GM23338 (cell line): ENCODE measurements around the gene LASP1NB.

Source experiments
- ATAC-seq: fragments of 200-7000 bp; cut with Tn5 transposase; 3 replicates; pipeline ENCODE4 v1.9.1; 2020
- DNase-seq: peaks from one replicate; pipeline ENCODE4 v3.0.0-alpha.2; 2015; ENCODE audit warnings: low spot score
- H2AFZ ChIP-seq: fragments of 200-600 bp; sonication (generic); 2 replicates; pipeline ENCODE4 v1.8.0; 2016; ENCODE audit warnings: antibody characterized with exemption, mild to moderate bottlenecking, moderate library complexity
- H3F3A ChIP-seq: fragments of 200-600 bp; sonication (generic); replicated peaks from 2 replicates; pipeline ENCODE4 v1.8.0; 2017; ENCODE audit warnings: antibody characterized with exemption, mixed run types, low read depth
- H3K27ac ChIP-seq: fragments of 200-600 bp; sonication (generic); 2 replicates; pipeline ENCODE4 v1.6.1; 2016; ENCODE audit warnings: low read depth
- H3K27me3 ChIP-seq: fragments of 200-600 bp; sonication (generic); 2 replicates; pipeline ENCODE4 v1.8.0; 2016; ENCODE audit warnings: mild to moderate bottlenecking, mixed run types, moderate library complexity; ENCODE audit not compliant: insufficient read depth
- H3K36me3 ChIP-seq: fragments of 200-600 bp; sonication (generic); 2 replicates; pipeline ENCODE4 v1.8.0; 2016; ENCODE audit warnings: mild to moderate bottlenecking; ENCODE audit not compliant: insufficient read depth
- H3K4me1 ChIP-seq: fragments of 200-600 bp; sonication (generic); 2 replicates; pipeline ENCODE4 v1.8.0; 2016; ENCODE audit warnings: mild to moderate bottlenecking, moderate library complexity; ENCODE audit not compliant: insufficient read depth
- H3K4me2 ChIP-seq: fragments of 200-600 bp; sonication (generic); 2 replicates; pipeline ENCODE4 v1.7.1; 2017; ENCODE audit warnings: mixed run types
- H3K4me3 ChIP-seq: fragments of 200-600 bp; sonication (generic); 2 replicates; pipeline ENCODE4 v1.6.1; 2016; ENCODE audit warnings: mixed run types
- H3K79me2 ChIP-seq: fragments of 200-600 bp; sonication (generic); replicated peaks from 2 replicates; pipeline ENCODE4 v1.8.0; 2017; ENCODE audit warnings: mild to moderate bottlenecking; ENCODE audit not compliant: insufficient read depth
- H3K9me2 ChIP-seq: fragments of 200-600 bp; sonication (generic); 2 replicates; pipeline ENCODE4 v1.8.0; 2017; ENCODE audit not compliant: insufficient read depth
- H4K20me1 ChIP-seq: fragments of 200-600 bp; sonication (generic); replicated peaks from 2 replicates; pipeline ENCODE4 v1.8.0; 2017; ENCODE audit warnings: mild to moderate bottlenecking; ENCODE audit not compliant: insufficient read depth
- H3K27ac Mint-ChIP-seq: 2 replicates; pipeline ENCODE4 v1.8.0; 2020; ENCODE audit warnings: inconsistent platforms, mild to moderate bottlenecking, moderate library complexity, mixed read lengths
- H3K27me3 Mint-ChIP-seq: 3 replicates; pipeline ENCODE4 v1.8.0; 2022; ENCODE audit warnings: low read depth, mild to moderate bottlenecking, moderate library complexity, mixed read lengths, inconsistent platforms; ENCODE audit not compliant: insufficient read depth, poor library complexity
- H3K36me3 Mint-ChIP-seq: 3 replicates; pipeline ENCODE4 v1.8.0; 2021; ENCODE audit warnings: low read depth, mild to moderate bottlenecking, inconsistent platforms, moderate library complexity, mixed read lengths
- H3K4me1 Mint-ChIP-seq: 3 replicates; pipeline ENCODE4 v1.8.0; 2020; ENCODE audit warnings: mild to moderate bottlenecking, inconsistent platforms, mixed read lengths
- H3K4me3 Mint-ChIP-seq: 3 replicates; pipeline ENCODE4 v1.8.0; 2021; ENCODE audit warnings: moderate library complexity, mild to moderate bottlenecking, inconsistent platforms, mixed read lengths
- H3K9me3 Mint-ChIP-seq: 3 replicates; pipeline ENCODE4 v1.8.0; 2020; ENCODE audit warnings: moderate library complexity, mild to moderate bottlenecking, inconsistent platforms, mixed read lengths
- CREB1 ChIP-seq: fragments of 250-450 bp; sonication (Bioruptor Pico); IDR thresholded peaks from 2 replicates; pipeline ENCODE4 v1.5.0; 2020; ENCODE audit warnings: low read depth, mild to moderate bottlenecking, moderate library complexity
- ETS1 ChIP-seq: IDR thresholded peaks from 2 replicates; pipeline ENCODE4 v1.6.1; 2016; ENCODE audit warnings: antibody characterized with exemption
- EZH2 ChIP-seq: fragments of 200-600 bp; sonication (generic); IDR thresholded peaks from one replicate; pipeline ENCODE4 v1.8.0; 2017; ENCODE audit warnings: antibody characterized with exemption, mild to moderate bottlenecking, low read depth; ENCODE audit not compliant: unreplicated experiment
- EZH2phosphoT487 ChIP-seq: fragments of 200-600 bp; sonication (generic); IDR thresholded peaks from one replicate; pipeline ENCODE4 v1.8.1; 2018; ENCODE audit warnings: antibody characterized with exemption; ENCODE audit not compliant: unreplicated experiment
- JUNB ChIP-seq: IDR thresholded peaks from one replicate; pipeline ENCODE4 v1.6.1; 2016; ENCODE audit warnings: antibody characterized with exemption; ENCODE audit not compliant: unreplicated experiment
- NANOG ChIP-seq: IDR thresholded peaks from 2 replicates; pipeline ENCODE4 v1.6.1; 2016; ENCODE audit warnings: antibody characterized with exemption, borderline replicate concordance
- POLR2AphosphoS5 ChIP-seq: IDR thresholded peaks from 2 replicates; pipeline ENCODE4 v1.6.1; 2016; ENCODE audit warnings: antibody characterized with exemption, low read depth
- STAT1 ChIP-seq: IDR thresholded peaks from one replicate; pipeline ENCODE4 v1.6.1; 2016; ENCODE audit warnings: antibody characterized with exemption; ENCODE audit not compliant: unreplicated experiment
- ZNF114 ChIP-seq: fragments of 250-450 bp; sonication (Bioruptor Pico); IDR thresholded peaks from 2 replicates; pipeline ENCODE4 v1.5.0; 2020; ENCODE audit warnings: mild to moderate bottlenecking, moderate library complexity
- ZNF331 ChIP-seq: fragments of 250-450 bp; sonication (Bioruptor Pico); IDR thresholded peaks from 2 replicates; pipeline ENCODE4 v1.5.0; 2020; ENCODE audit warnings: low read depth, mild to moderate bottlenecking, moderate library complexity
- TF ChIP-seq, protein P1 (sequence below): IDR thresholded peaks from one replicate; pipeline ENCODE4 v1.6.1; 2018; ENCODE audit warnings: antibody characterized with exemption; ENCODE audit not compliant: unreplicated experiment
- TF ChIP-seq, protein P2 (sequence below), 2 experiments: fragments of 200-600 bp in 1 of 2; sonication (generic) in 1 of 2; conservative IDR thresholded peaks; 2 replicates each; pipeline versions ENCODE4 v1.5.1 to v1.6.1; 2016 to 2017; ENCODE audit warnings: antibody characterized with exemption in 2 of 2, low read depth in 2 of 2, mild to moderate bottlenecking in 2 of 2, moderate library complexity in 1 of 2
- TF ChIP-seq, protein P3 (sequence below): fragments of 250-450 bp; sonication (Bioruptor Pico); IDR thresholded peaks from 2 replicates; pipeline ENCODE4 v1.5.0; 2020; ENCODE audit warnings: mild to moderate bottlenecking, moderate library complexity

The LASP1NB gene

DNA sequence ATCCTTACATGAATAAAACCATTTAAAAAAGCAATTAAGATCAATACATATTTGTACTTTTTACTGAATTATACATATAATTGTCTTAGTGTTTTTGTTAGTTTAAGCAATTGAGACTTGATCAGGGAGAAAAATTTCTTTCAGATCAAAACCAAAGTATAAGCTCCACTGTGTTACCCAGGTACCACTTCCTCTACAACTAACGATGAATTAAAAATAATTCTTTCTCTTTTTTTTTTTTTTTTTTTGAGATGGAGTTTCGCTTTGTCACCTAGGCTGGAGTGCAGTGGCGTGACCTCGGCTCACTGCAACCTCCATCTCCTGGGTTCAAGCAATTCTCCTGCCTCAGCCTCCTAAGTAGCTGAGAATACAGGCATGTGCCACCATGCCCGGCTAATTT, 35.0 kb downstream of the LASP1NB start:
- Histone ChIP-seq H3K27ac (no peak overlapping the region), H3K79me2 (no peaks in the 10 kb centered on the region), H3K36me3 (no peaks in the 10 kb centered on the region), H3K4me1 (no peaks in the 10 kb centered on the region), H3F3A (no peaks in the 10 kb centered on the region), H3K27me3 (no peaks in the 10 kb centered on the region), H3K9me2 (no peaks in the 10 kb centered on the region), H2AFZ (no peak overlapping the region), H3K4me2 (no peak overlapping the region), H3K4me3 (no peak overlapping the region), H4K20me1 (no peaks in the 10 kb centered on the region)
- DNase-seq (no peak), ATAC-seq (no peak)
- Mint-ChIP-seq H3K9me3 (no peaks in the 10 kb centered on the region), H3K36me3 (no peaks in the 10 kb centered on the region), H3K27ac (no peak overlapping the region), H3K4me1 (no peaks in the 10 kb centered on the region), H3K27me3 (peaks cover 1% of the 10 kb centered on the region), H3K4me3 (no peak overlapping the region)
- TF ChIP-seq EZH2phosphoT487 = no peak
- TF ChIP-seq ETS1 = no peak
- no peak for TF ChIP-seq JUNB
- no peak for TF ChIP-seq ZNF114 (CRISPR knock-in tag)
- no peak for TF ChIP-seq POLR2AphosphoS5
- TF ChIP-seq, protein P1, sequence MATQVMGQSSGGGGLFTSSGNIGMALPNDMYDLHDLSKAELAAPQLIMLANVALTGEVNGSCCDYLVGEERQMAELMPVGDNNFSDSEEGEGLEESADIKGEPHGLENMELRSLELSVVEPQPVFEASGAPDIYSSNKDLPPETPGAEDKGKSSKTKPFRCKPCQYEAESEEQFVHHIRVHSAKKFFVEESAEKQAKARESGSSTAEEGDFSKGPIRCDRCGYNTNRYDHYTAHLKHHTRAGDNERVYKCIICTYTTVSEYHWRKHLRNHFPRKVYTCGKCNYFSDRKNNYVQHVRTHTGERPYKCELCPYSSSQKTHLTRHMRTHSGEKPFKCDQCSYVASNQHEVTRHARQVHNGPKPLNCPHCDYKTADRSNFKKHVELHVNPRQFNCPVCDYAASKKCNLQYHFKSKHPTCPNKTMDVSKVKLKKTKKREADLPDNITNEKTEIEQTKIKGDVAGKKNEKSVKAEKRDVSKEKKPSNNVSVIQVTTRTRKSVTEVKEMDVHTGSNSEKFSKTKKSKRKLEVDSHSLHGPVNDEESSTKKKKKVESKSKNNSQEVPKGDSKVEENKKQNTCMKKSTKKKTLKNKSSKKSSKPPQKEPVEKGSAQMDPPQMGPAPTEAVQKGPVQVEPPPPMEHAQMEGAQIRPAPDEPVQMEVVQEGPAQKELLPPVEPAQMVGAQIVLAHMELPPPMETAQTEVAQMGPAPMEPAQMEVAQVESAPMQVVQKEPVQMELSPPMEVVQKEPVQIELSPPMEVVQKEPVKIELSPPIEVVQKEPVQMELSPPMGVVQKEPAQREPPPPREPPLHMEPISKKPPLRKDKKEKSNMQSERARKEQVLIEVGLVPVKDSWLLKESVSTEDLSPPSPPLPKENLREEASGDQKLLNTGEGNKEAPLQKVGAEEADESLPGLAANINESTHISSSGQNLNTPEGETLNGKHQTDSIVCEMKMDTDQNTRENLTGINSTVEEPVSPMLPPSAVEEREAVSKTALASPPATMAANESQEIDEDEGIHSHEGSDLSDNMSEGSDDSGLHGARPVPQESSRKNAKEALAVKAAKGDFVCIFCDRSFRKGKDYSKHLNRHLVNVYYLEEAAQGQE = no peak
- TF ChIP-seq EZH2 = no peak
- TF ChIP-seq, protein P2, sequence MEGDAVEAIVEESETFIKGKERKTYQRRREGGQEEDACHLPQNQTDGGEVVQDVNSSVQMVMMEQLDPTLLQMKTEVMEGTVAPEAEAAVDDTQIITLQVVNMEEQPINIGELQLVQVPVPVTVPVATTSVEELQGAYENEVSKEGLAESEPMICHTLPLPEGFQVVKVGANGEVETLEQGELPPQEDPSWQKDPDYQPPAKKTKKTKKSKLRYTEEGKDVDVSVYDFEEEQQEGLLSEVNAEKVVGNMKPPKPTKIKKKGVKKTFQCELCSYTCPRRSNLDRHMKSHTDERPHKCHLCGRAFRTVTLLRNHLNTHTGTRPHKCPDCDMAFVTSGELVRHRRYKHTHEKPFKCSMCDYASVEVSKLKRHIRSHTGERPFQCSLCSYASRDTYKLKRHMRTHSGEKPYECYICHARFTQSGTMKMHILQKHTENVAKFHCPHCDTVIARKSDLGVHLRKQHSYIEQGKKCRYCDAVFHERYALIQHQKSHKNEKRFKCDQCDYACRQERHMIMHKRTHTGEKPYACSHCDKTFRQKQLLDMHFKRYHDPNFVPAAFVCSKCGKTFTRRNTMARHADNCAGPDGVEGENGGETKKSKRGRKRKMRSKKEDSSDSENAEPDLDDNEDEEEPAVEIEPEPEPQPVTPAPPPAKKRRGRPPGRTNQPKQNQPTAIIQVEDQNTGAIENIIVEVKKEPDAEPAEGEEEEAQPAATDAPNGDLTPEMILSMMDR (conservative IDR thresholded peaks at IDR 0.05; ENCODE audit: low read depth in 2 of 2) = no peak
- no peak for TF ChIP-seq ZNF331 (CRISPR knock-in tag)
- TF ChIP-seq NANOG = no peak
- TF ChIP-seq CREB1 (CRISPR knock-in tag) = no peak
- TF ChIP-seq, protein P3, sequence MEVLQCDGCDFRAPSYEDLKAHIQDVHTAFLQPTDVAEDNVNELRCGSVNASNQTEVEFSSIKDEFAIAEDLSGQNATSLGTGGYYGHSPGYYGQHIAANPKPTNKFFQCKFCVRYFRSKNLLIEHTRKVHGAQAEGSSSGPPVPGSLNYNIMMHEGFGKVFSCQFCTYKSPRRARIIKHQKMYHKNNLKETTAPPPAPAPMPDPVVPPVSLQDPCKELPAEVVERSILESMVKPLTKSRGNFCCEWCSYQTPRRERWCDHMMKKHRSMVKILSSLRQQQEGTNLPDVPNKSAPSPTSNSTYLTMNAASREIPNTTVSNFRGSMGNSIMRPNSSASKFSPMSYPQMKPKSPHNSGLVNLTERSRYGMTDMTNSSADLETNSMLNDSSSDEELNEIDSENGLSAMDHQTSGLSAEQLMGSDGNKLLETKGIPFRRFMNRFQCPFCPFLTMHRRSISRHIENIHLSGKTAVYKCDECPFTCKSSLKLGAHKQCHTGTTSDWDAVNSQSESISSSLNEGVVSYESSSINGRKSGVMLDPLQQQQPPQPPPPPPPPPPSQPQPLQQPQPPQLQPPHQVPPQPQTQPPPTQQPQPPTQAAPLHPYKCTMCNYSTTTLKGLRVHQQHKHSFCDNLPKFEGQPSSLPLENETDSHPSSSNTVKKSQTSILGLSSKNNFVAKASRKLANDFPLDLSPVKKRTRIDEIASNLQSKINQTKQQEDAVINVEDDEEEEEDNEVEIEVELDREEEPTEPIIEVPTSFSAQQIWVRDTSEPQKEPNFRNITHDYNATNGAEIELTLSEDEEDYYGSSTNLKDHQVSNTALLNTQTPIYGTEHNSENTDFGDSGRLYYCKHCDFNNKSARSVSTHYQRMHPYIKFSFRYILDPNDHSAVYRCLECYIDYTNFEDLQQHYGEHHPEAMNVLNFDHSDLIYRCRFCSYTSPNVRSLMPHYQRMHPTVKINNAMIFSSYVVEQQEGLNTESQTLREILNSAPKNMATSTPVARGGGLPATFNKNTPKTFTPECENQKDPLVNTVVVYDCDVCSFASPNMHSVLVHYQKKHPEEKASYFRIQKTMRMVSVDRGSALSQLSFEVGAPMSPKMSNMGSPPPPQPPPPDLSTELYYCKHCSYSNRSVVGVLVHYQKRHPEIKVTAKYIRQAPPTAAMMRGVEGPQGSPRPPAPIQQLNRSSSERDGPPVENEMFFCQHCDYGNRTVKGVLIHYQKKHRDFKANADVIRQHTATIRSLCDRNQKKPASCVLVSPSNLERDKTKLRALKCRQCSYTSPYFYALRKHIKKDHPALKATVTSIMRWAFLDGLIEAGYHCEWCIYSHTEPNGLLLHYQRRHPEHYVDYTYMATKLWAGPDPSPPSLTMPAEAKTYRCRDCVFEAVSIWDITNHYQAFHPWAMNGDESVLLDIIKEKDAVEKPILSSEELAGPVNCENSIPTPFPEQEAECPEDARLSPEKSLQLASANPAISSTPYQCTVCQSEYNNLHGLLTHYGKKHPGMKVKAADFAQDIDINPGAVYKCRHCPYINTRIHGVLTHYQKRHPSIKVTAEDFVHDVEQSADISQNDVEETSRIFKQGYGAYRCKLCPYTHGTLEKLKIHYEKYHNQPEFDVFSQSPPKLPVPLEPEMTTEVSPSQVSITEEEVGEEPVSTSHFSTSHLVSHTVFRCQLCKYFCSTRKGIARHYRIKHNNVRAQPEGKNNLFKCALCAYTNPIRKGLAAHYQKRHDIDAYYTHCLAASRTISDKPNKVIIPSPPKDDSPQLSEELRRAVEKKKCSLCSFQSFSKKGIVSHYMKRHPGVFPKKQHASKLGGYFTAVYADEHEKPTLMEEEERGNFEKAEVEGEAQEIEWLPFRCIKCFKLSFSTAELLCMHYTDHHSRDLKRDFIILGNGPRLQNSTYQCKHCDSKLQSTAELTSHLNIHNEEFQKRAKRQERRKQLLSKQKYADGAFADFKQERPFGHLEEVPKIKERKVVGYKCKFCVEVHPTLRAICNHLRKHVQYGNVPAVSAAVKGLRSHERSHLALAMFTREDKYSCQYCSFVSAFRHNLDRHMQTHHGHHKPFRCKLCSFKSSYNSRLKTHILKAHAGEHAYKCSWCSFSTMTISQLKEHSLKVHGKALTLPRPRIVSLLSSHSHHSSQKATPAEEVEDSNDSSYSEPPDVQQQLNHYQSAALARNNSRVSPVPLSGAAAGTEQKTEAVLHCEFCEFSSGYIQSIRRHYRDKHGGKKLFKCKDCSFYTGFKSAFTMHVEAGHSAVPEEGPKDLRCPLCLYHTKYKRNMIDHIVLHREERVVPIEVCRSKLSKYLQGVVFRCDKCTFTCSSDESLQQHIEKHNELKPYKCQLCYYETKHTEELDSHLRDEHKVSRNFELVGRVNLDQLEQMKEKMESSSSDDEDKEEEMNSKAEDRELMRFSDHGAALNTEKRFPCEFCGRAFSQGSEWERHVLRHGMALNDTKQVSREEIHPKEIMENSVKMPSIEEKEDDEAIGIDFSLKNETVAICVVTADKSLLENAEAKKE (CRISPR knock-in tag) = no peak
- TF ChIP-seq STAT1 = no peak
